IPS-11a (cell line): Measurements from ENCODE around the gene SERHL2.
"Not testable (repeated sequence)": the region's sequence is repeated elsewhere in the genome, so short reads cannot be mapped to it uniquely, and the experiment has no call there.

ENCODE experiments used
- H3K4me3 ChIP-seq: one replicate; pipeline ENCODE4 v1.5.1; 2013; ENCODE audit warnings: low read depth, low read length, control low read depth

Gene SERHL2

GRCh38 chr22:42535082-42535731, 18.5 kb upstream of the SERHL2 start:
- H3K4me3 ChIP-seq = not testable (repeated sequence)

GRCh38 chr22:42536166-42536565, 17.6 kb upstream of the SERHL2 start:
- no peak overlapping the region for H3K4me3 ChIP-seq

GRCh38 chr22:42536634-42537033, 17.1 kb upstream of the SERHL2 start:
- H3K4me3 ChIP-seq = not testable (repeated sequence)

- not testable (repeated sequence) for H3K4me3 ChIP-seq
Measured at GRCh38 chr22:42537199-42537831, 16.4 kb upstream of the SERHL2 start.

GRCh38 chr22:42539236-42539771, 14.5 kb upstream of the SERHL2 start:
- not testable (repeated sequence) for H3K4me3 ChIP-seq

GRCh38 chr22:42544686-42545085, 9.1 kb upstream of the SERHL2 start:
- no peak overlapping the region for H3K4me3 ChIP-seq

- no peak overlapping the region for H3K4me3 ChIP-seq
Measured at GRCh38 chr22:42547562-42547961, 6.2 kb upstream of the SERHL2 start.

GRCh38 chr22:42548126-42548525, 5.6 kb upstream of the SERHL2 start:
- not testable (repeated sequence) for H3K4me3 ChIP-seq

GRCh38 chr22:42548597-42549330, 5.0 kb upstream of the SERHL2 start:
- H3K4me3 ChIP-seq = no peak overlapping the region

GRCh38 chr22:42549331-42550060, 4.3 kb upstream of the SERHL2 start:
- no peak overlapping the region for H3K4me3 ChIP-seq

GRCh38 chr22:42552294-42552647, 1.5 kb upstream of the SERHL2 start:
- not testable (repeated sequence) for H3K4me3 ChIP-seq

- H3K4me3 ChIP-seq = no peak overlapping the region
Measured at GRCh38 chr22:42560381-42560780, 6.6 kb downstream of the SERHL2 start.

- no peak overlapping the region for H3K4me3 ChIP-seq
Measured at GRCh38 chr22:42560781-42561180, 7.0 kb downstream of the SERHL2 start.

GRCh38 chr22:42561856-42562255, 8.1 kb downstream of the SERHL2 start:
- H3K4me3 ChIP-seq = no peak overlapping the region

GRCh38 chr22:42562279-42562678, 8.5 kb downstream of the SERHL2 start:
- no peak overlapping the region for H3K4me3 ChIP-seq

GRCh38 chr22:42562684-42563083, 8.9 kb downstream of the SERHL2 start:
- H3K4me3 ChIP-seq = no peak overlapping the region

GRCh38 chr22:42563943-42564342, 10.2 kb downstream of the SERHL2 start:
- H3K4me3 ChIP-seq = not testable (repeated sequence)

- no peak overlapping the region for H3K4me3 ChIP-seq
Measured at GRCh38 chr22:42564699-42565098, 10.9 kb downstream of the SERHL2 start.

GRCh38 chr22:42565956-42566355, 12.2 kb downstream of the SERHL2 start:
- no peak overlapping the region for H3K4me3 ChIP-seq

- not testable (repeated sequence) for H3K4me3 ChIP-seq
Measured at GRCh38 chr22:42567950-42568349, 14.2 kb downstream of the SERHL2 start.

- H3K4me3 ChIP-seq = not testable (repeated sequence)
Measured at GRCh38 chr22:42570580-42570979, 16.8 kb downstream of the SERHL2 start.
